Motor neuron (in vitro differentiated cells): Measurements from ENCODE around the gene TOX4. TPM values are rescaled to one million over a fixed set of nuclear protein-coding genes. Genes with fewer than 3 reads are reported as not detected.
"Not testable (repeated sequence)": the region's sequence is repeated elsewhere in the genome, so short reads cannot be mapped to it uniquely, and the experiment has no call there.

Experiments used
- ATAC-seq, 8 experiments: fragments of 200-7000 bp; cut with Tn5 transposase; replicated peaks in 6 of 8; 2 replicates each; pipeline ENCODE4 v1.8.0; 2021; ENCODE audit warnings: mild to moderate bottlenecking in 8 of 8, moderate library complexity in 8 of 8
- H3K27ac ChIP-seq, 2 donors: fragments of 250-450 bp; sonication (Bioruptor Pico); 2 replicates each; pipeline ENCODE4 v1.9.0; 2021; ENCODE audit warnings: antibody characterized with exemption in 2 of 2, mild to moderate bottlenecking in 2 of 2, moderate library complexity in 1 of 2
- H3K4me1 ChIP-seq, 2 donors: fragments of 250-450 bp; sonication (Bioruptor Pico); replicated peaks in 1 of 2; 2 replicates each; pipeline ENCODE4 v1.6.1; 2021; ENCODE audit warnings: antibody characterized with exemption in 2 of 2, mild to moderate bottlenecking in 2 of 2, moderate library complexity in 1 of 2
- H3K4me3 ChIP-seq, 5 donors: fragments of 250-450 bp; sonication (Bioruptor Pico); 2 replicates each; pipeline ENCODE4 v1.9.0; 2021; ENCODE audit warnings: antibody characterized with exemption in 5 of 5, mild to moderate bottlenecking in 5 of 5, moderate library complexity in 4 of 5
- WGBS, 10 experiments: fragments of 450-650 bp; shearing (Covaris generic); methylation state at CpG; one replicate each; pipeline ENCODE4 v1.0.0; 2022; 5-methylcytosine and 5-hydroxymethylcytosine counted together
- in situ Hi-C, 9 experiments: fragments of 400-800 bp; cut with MboI; loops; one replicate each; pipeline ENCODE4 v1.15.0; 2021; ENCODE audit warnings: low sequenced_read_pairs in 9 of 9, low pct_unique_long_range_greater_than_20kb in 2 of 9; ENCODE audit not compliant: unreplicated experiment in 9 of 9
- total RNA-seq, 8 experiments: library from RNA; unstranded; fragments of 300-600 nt; gene quantifications; 2 replicates each; pipeline versions ENCODE4 v1.2.3 to v1.2.4, GENCODE V29; 2022

Gene TOX4
- total RNA-seq = 10 to 100 TPM; 25.1 to 59.3 (median 35.3) TPM

- H3K27ac ChIP-seq = peak within 1 kb of the TSS; percentile 73 to 81
- H3K4me1 ChIP-seq = peaks cover 10 to 11% of the 10 kb centered on the region in 2 donors
- in situ Hi-C loops = no loop called here
- 0% methylated on average over 1 to 12 of the region's 49 CpGs; no CpG with 5 or more reads in 5 of the 10 experiments for WGBS, 10 experiments
- peak within 1 kb of the TSS; percentile 52 to 90 (median 64) for H3K4me3 ChIP-seq
- ATAC-seq = peak; percentile 96 to 99 (median 99)
Measured at GRCh38 chr14:21476925-21477681, at the start of gene TOX4, which contains the start of gene RAB2B. TSS of gene TOX4 (plus strand) at chr14:21477195. CDS start at chr14:21477279, 84 bp downstream. TSS of gene RAB2B (minus strand) at chr14:21476959. CDS start at chr14:21476872, 87 bp downstream.

GRCh38 chr14:21428930-21429329 is 48.1 kb upstream of the TOX4 start:
- Histone ChIP-seq H3K4me3 (no peak overlapping the region), H3K4me1 (no peaks in the 10 kb centered on the region), H3K27ac (no peak overlapping the region)
- peak in 1 of 8 experiments; percentile 37 for ATAC-seq
- WGBS, 10 experiments = 86 to 100% (median 100%) methylated on average over 1 to 4 of the region's 4 CpGs; no CpG with 5 or more reads in 2 of the 10 experiments
- in situ Hi-C loops = no loop called here

DNA sequence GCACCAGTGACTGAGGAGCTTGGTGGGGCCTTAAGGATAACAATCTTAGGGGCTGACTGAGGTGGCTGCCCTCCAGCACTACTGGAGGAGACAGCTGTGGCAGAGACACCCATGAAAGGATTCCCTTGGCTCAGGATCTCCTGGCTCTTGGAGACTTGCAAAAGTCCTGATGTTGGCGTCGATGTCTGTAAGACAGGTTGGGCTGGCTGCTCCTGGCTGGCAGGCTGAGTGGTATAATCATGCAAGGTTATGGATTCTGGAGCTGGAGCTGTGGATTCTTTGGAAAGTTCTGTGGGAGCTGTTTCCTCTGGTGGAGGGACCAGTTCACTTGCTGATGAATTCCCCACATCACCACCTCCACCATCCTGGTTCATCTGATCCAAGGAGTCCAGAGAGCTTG is 45.9 kb upstream of the TOX4 start:
- 100% methylated on average over 2 of the region's 2 CpGs; no CpG with 5 or more reads in 9 of the 10 experiments for WGBS, 10 experiments
- no peak overlapping the region for H3K27ac ChIP-seq
- ATAC-seq = no peak
- peaks cover 3 to 5% of the 10 kb centered on the region in 2 donors for H3K4me1 ChIP-seq
- no peak overlapping the region for H3K4me3 ChIP-seq
- in situ Hi-C loops = no loop called here

- Histone ChIP-seq H3K4me1 (peaks cover 6 to 13% of the 10 kb centered on the region in 2 donors), H3K27ac (peak overlapping the region; percentile 44 to 59), H3K4me3 (peak overlapping the region; percentile 54 to 81 (median 56))
- 0 to 39% (median 0%) methylated on average over 1 to 3 of the region's 11 CpGs; no CpG with 5 or more reads in 3 of the 10 experiments for WGBS, 10 experiments
- no peak for ATAC-seq
- in situ Hi-C loops = no loop called here
Measured at GRCh38 chr14:21436567-21437062, 40.4 kb upstream of the TOX4 start.

DNA sequence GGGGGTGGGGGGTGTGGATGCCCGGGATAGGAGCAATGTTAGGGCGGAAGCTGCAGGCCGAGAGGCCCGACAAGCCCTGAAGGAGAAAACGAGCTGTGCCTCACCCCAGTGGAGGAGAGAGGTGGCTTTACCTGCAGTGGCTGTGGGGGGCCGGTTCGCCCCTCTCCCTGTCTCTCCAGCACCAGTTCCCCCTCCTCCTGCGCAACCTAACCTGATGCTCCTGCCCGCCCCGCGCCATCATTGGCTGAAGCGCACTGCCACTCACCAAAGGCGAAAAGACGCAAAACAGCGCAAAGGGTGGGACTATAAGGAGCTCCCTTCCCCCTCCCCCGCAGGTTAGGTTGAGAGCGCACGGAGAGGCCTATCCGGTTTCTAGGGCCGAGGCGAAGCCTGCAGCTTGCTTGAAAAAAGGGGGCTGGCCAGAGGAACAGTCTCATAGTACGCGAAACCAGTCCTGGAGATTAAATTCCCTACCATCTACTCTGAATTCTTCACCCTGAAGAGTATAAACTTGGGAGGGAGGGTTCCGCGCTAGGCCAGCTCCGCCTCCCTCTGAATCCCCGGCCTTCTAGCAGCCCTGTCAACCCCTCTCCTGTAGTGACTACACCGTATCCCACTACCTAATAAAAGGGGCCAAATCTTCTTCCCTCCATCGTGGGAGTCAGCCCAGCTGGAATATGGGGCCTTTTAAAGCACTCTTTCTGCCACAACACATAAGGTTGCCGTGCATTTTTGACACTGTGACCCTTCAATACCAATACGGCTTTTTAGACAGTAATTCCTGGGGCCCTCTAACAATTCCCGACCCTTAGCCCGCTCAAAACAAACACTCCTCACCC is 39.7 kb upstream of the TOX4 start:
- H3K4me1 ChIP-seq = peaks cover 6 to 13% of the 10 kb centered on the region in 2 donors
- ATAC-seq = peak; percentile 97 to 99 (median 98)
- in situ Hi-C loops = no loop called here
- H3K27ac ChIP-seq = peak overlapping the region; percentile 83 to 91
- peak overlapping the region; percentile 54 to 81 (median 56) for H3K4me3 ChIP-seq
- WGBS, 10 experiments = 0 to 40% (median 5%) methylated on average over 1 to 9 of the region's 33 CpGs; no CpG with 5 or more reads in 2 of the 10 experiments

- H3K4me3 ChIP-seq = no peak overlapping the region
- in situ Hi-C loops = no loop called here
- H3K27ac ChIP-seq = no peak overlapping the region
- H3K4me1 ChIP-seq = peaks cover 5 to 10% of the 10 kb centered on the region in 2 donors
- ATAC-seq = no peak
Measured at GRCh38 chr14:21440859-21441258, 36.1 kb upstream of the TOX4 start.

DNA sequence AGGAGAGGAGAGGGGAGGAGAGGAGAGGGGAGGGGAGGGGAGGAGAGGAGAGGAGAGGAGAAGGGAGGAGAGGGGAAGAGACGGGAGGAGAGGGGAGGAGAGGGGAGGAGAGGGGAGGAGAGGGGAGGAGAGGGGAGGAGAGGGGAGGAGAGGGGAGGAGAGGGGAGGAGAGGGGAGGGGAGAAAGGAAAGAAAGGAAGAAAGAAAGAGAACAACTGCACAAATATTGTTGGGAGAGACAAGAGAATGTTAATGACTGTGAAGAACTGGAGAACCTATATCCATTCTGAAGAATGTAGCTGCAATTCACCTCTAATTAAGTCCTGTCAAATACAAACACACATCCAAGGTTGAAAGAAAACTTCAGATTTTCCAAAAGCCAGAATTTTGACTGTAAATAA is 34.3 kb upstream of the TOX4 start:
- in situ Hi-C loops, H3K27ac ChIP-seq, H3K4me1 ChIP-seq, ATAC-seq, H3K4me3 ChIP-seq: not testable (repeated sequence)
- no CpG with 5 or more reads among the region's 1 CpG for WGBS, 10 experiments

DNA sequence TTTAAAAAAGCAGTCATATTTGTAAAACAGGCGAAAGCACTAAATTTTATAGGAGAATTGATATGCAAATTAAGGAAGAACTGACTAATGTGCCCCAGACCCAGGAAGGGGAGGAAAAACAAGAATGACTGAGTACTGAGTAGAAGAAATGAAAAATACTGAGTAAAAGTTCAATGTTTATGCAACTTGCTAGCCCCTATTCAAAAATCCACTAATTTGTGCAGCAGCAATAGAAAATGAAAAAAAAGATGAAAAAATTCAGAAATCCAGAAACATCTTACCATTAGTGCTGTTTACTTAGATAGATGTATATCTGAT is 27.1 kb upstream of the TOX4 start:
- Histone ChIP-seq H3K4me1 (peaks cover 5 to 7% of the 10 kb centered on the region in 2 donors), H3K27ac (no peak overlapping the region), H3K4me3 (no peak overlapping the region)
- ATAC-seq = no peak
- WGBS, 10 experiments = 71 to 100% (median 100%) methylated on average over 1 of the region's 1 CpG; no CpG with 5 or more reads in 2 of the 10 experiments
- in situ Hi-C loops = no loop called here

DNA sequence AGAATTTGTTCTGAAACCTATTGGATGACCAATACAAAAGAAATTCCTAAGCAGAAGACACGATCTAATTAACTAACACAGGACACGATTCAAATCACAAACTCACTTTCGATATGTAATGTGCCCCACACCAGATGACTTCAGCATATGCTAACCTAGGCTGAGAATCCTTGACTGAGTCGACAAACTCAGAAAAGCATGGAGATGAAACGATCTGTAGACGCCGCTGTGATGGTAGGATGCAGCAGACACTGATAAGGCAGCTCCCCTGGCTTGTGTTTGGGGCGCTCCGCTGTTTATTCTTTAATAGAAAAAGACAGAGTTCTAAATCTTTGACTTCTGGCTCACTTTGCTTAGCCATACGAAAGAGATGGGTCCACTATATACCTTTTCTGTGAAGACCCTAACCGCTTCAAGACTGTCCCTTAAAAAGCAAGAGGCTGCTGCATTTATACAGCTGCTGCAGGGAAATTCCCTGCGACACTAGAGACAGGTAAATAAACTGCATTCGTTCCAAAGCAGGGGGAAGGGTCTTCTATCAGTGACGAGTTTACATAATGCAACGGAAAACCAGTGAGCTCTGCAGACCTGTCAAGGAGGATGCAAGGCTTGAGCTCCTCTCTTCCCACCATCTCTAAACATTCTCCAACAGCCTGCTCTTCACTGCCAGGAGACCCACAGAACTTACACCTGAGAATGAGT is 22.0 kb upstream of the TOX4 start:
- H3K4me1 ChIP-seq = peaks cover 5 to 7% of the 10 kb centered on the region in 2 donors
- in situ Hi-C loops = no loop called here
- peak overlapping the region; percentile 70 to 90 for H3K27ac ChIP-seq
- peak overlapping the region; percentile 67 to 87 (median 76) for H3K4me3 ChIP-seq
- ATAC-seq = peak in 1 of 8 experiments; percentile 1
- WGBS, 10 experiments = 0 to 39% (median 26%) methylated on average over 3 to 13 of the region's 15 CpGs

DNA sequence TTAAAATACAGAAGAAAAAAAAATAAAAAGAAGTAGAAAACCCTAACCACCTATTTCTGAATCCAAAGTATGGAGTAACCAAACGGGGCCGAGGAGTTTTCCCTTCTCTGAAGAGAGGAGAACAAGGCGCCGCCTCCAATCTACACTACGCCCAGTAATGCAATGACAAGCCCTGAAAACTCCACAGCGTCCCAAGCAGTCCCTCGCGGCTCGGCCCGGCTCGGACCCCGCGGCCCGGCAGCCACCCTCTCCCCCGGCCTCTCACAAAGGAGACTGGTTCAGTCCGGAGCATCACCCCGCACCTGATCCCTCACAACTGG is 21.4 kb upstream of the TOX4 start:
- 0 to 2% (median 0%) methylated on average over 1 to 13 of the region's 17 CpGs; no CpG with 5 or more reads in 4 of the 10 experiments for WGBS, 10 experiments
- Histone ChIP-seq H3K27ac (peak overlapping the region; percentile 70 to 90), H3K4me1 (peaks cover 5 to 7% of the 10 kb centered on the region in 2 donors), H3K4me3 (peak overlapping the region; percentile 67 to 87 (median 76))
- in situ Hi-C loops = no loop called here
- ATAC-seq = peak; percentile 47 to 61 (median 53)

DNA sequence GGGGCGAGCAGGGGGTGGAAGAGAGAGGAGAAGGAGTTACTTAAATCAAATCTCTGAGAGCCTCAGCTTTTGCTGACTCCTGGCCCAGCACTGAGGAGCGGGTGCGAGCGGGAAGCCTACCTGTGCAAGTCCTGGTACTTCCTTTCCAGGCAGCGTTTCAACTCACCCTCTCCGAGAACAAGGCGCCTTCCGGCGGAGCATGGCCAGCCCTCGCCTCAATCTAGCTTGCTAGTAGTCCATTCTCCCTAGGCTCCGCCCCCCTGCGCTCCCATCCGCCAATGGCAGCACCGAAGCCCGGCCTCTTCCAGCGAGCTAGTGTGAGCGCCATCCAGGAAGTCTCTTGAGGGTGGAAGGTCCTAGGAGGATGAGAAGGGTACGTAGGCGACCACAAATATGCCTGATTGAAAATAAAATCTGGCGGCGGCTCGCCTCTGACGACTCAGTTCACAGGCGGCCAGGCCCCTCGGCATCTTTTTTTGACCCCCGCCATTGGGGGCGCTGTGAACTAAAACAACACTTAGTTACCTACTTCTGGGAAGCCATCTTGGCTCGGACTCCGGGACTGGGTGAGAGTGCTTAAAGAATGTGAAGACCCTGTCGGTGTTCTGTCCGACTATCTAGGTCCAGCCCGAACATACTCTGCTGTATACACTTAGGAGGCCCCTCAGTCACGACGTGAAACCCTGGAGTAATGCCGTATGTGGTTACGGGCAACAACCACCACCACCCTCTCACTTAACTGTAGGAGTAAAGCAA is 20.9 kb upstream of the TOX4 start, which contains the start of gene CHD8:
TSS of gene CHD8 (minus strand) at position 212 of the 756 bp plus-strand sequence. CDS start 24,480 bp downstream, outside the sequence.
- ATAC-seq = peak; percentile 94 to 98 (median 97)
- H3K4me3 ChIP-seq = peak within 1 kb of the TSS; percentile 67 to 87 (median 76)
- H3K27ac ChIP-seq = peak within 1 kb of the TSS; percentile 80 to 93
- in situ Hi-C loops = no loop called here
- 0 to 9% (median 1%) methylated on average over 1 to 24 of the region's 36 CpGs; no CpG with 5 or more reads in 2 of the 10 experiments for WGBS, 10 experiments
- H3K4me1 ChIP-seq = peaks cover 5 to 7% of the 10 kb centered on the region in 2 donors

- in situ Hi-C loops = no loop called here
- no peak overlapping the region for H3K27ac ChIP-seq
- H3K4me3 ChIP-seq = no peak overlapping the region
- ATAC-seq = peak in 3 of 8 experiments; percentile 76 to 98 (median 80)
- 0 to 100% (median 88%) methylated on average over 1 of the region's 1 CpG; no CpG with 5 or more reads in 7 of the 10 experiments for WGBS, 10 experiments
- H3K4me1 ChIP-seq = no peaks in the 10 kb centered on the region
Measured at GRCh38 chr14:21467616-21468015, 9.4 kb upstream of the TOX4 start.
